Measurements from ENCODE around the gene CCDC6.
"Not testable (repeated sequence)": the region's sequence is repeated elsewhere in the genome, so short reads cannot be mapped to it uniquely, and the experiment has no call there.

Gene CCDC6

GRCh38 chr10:59805014-59805413 is 101.3 kb downstream of the CCDC6 start:
- DNase-seq: no peak

GRCh38 chr10:59804220-59804619 is 102.1 kb downstream of the CCDC6 start:
- DNase-seq: no peak

DNA sequence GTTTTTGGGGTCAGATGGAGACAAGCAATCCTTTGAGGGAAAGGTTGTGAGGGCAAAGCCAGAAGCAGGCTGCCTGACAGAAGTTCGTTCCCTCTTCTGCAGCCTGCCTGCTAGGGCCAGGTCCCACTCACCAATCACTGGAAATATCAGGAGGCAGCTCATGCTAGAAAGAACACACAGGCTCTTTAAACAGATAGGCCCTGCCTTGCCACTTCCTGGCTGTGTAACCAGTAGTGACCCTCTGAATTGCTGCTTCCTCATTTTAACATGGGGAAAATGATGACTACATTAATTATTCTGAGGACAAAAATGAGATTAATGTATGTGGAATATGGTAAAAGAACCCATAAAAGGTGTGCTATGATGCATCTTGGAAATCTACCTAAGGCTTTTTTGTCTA is 102.6 kb downstream of the CCDC6 start:
- no peak for DNase-seq

GRCh38 chr10:59801171-59801570 is 105.2 kb downstream of the CCDC6 start:
- no peak for DNase-seq

DNA sequence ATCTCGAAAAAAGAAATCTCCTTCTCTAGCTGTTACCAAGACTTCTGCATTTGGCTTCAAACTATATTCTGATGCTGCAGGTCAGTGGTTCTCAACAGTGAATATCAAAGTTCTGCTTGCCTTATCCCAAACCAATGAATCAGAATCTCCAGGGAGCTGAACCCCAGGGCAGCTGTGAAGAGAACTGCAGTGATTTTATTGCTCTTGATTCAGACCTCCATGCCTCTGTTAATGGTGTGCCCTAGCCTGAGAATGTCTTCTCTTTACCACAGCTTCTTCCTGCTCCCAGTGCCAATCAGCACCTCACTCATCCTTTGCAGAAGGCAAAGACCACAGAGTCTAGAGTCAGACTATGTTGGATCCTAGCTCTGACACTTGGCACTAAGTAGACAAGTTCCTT is 106.9 kb downstream of the CCDC6 start:
- no peak for DNase-seq

DNA sequence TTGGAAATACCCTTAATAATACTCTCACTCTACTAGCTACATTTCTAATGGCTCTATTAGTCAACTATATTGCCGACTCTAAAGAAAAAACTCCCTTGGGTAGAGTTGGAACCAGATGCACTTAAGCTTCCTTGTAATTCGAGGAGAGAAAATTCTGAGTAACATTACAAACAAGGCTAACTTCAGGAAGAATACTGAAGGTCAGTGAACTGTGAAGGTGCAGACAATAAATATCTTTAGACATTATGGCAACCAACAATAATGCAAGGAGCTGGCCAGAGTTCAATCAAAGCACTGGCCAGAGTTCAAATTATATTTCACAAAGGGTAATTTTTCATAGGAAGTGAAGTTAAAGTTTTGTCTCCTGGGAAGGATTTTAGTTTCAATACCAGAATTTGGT is 112.4 kb downstream of the CCDC6 start:
- DNase-seq: no peak

DNA sequence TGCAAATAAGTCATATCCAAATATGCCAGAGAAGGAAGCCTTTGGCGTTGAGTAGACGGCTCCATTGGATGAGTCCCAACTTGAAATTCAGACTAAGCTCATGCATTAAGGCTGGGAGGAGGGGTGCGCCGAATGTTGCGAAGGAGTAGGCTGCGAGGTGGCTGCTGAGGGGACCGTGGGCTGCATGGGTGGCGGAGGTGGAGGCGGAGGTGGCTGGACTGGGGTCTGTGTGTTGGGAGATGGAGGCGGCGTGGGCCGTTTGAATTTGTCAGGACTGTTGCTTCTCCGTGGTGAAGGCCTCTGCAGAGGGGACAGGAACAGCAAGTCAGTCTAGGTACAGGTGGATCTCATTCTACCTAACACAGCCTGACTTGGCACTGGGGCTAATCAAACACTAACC is 113.5 kb downstream of the CCDC6 start:
- no peak for DNase-seq

GRCh38 chr10:59791601-59792000 is 114.8 kb downstream of the CCDC6 start:
- DNase-seq: no peak

GRCh38 chr10:59790080-59790479 is 116.3 kb downstream of the CCDC6 start:
- not testable (repeated sequence) for DNase-seq

GRCh38 chr10:59788914-59789313 is 117.4 kb downstream of the CCDC6 start:
- DNase-seq: not testable (repeated sequence)

- DNase-seq: not testable (repeated sequence)
Observed at GRCh38 chr10:59787032-59787431, 119.3 kb downstream of the CCDC6 start.

- not testable (repeated sequence) for DNase-seq
Observed at GRCh38 chr10:59785476-59785875, 120.9 kb downstream of the CCDC6 start.

DNA sequence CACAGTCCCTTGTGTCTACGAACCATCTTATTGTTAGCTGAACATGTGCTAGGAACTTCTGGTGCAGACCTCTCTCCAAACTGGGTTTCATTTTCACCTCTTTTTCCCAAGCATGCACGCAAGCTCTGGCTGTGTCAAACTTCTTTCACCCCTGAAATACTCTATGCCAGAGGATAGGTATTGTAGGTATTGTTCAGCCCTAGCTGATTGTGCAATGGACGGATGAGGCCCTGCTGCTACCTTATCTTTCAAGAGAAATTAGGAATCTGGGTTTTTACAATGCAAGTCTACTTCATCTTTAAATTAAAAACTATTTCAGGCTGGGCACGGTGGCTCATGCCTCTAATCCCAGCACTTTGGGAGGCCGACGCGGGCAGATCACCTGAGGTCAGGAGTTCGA is 124.8 kb downstream of the CCDC6 start:
- DNase-seq: no peak

DNA sequence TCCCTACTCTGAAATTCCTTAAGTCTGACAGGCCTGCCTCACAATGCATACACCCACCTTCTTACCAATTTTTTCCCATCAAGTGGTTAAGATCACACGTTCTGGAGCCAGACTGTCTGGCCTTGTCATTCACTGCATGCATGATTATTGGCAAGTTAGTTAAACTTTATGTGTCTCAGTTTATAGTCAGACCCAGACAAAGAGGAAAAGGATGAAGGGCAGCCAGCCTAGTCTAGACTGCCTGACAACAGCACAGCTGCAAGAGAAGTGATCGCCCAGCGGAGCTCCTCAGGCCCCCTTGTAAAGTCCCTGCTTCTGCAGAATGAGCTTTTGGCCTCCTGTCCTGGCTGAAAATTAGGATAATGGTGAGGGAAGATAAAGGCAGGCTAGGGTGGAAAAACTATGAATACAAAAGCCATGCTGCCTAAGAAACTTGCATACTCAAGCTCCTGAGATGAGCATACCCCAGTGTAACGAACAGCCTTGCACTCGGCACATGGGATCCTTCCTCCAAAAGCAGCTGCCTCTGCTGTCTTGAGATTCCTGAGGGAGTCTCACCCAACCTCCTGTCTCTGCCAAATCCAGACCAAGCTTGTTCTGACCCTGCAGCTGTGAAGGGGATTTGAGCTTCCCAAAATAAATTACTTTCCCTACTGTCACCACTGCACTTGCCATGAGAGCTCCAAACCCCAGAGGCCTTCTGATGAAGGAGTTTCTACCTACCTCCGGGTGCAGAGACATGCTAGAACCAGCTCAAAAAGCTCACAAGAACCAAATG is 126.4 kb downstream of the CCDC6 start:
- DNase-seq: no peak

- DNase-seq: no peak
Observed at GRCh38 chr10:59774451-59774850, 131.9 kb downstream of the CCDC6 start.

DNA sequence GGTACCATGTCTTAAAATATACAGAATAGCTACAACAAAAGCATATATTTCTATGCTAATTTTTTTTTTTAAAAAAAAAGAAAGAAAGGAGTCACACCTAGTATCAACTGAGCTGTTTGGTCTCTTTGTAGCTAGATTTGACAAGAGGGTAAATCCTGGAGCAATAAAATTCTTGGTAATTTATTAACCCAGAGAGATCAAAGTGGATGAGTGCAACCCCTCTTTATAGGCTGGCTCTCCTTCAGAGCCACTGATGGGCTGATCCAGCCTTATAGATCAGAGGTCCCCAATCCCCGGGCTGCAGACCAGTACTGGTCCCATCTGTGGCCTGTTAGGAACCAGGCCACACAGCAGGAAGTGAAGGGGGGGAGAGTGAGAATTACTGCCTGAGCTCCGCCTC is 133.3 kb downstream of the CCDC6 start:
- DNase-seq: no peak

- no peak for DNase-seq
Observed at GRCh38 chr10:59771162-59771807, 135.1 kb downstream of the CCDC6 start.

DNA sequence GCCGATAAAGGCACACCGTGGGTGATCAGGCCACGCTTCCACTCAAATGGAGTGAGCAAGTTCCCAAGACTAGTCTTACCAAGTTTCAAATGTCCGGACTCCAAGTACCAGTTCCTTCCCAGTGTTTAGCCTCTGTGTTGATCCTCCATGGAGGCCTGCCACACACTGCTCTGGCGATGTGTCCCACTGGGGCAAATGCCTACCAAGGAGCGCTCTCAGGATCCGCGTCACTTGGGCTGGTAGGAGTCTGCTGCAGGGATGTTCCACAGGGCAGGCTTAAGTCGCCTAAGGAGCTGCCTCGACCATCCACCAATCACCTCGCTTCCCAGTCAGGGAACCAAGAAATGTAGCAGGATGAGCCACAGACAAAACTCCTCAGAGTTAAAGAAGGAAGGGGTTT is 135.7 kb downstream of the CCDC6 start:
- no peak for DNase-seq

DNA sequence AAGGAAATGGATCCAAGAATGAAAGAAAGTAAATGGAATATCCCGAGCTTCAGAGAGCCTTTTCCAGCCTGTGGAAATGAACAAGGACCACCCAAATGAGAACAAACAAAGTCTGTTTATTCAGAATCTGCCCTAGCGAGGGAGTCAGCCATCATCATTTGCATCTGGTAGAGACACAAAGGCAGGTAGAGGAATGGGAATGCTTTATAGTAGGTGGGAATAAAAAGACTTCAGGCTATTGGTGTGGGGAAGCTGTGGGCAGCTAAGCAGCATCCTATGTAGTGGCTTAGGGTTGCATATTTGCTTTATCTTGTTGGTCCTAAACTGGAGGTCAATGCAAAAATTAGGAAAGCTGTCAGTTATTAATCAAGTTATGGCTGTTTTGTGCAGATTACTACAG is 143.9 kb downstream of the CCDC6 start:
- DNase-seq: no peak

GRCh38 chr10:59757966-59758365 is 148.4 kb downstream of the CCDC6 start:
- DNase-seq: no peak

DNA sequence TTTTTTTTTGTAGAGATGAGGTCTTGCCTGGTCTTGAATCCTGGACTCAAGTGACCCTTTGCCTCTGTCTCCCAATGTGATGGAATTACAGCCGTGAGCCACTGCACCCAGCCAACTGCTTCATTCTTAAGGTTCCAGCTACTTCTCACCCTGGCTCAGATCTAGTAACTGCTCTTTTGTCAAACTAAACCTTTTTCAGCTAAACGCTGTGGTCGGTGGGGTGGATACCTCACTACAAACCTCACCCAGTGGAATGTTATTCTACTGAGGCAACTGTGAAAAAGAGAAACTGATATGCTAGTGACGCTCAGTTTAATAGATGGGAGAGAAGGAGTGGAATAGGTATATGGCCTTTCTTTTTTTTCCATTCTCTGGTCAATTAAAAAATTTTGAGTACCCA is 151.4 kb downstream of the CCDC6 start:
- no peak for DNase-seq

DNA sequence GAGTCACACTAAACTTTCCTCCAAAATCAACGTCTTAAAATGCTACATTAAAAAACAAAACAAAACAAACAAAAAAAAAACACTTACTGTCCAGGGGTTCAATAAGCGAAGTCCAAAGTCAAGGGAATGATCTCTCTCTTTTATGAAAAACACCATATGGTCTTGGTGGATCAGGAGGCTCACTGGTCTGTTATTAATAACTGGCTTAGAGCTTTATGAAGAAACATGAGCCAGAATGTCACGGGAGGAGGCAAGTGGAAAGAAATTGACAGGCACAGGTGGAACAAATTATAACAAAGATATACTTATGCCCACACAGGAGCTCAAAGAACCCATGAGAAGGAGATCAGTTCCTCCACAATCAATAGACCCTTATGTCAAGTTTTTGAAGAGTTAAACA is 153.1 kb downstream of the CCDC6 start, which contains the start of gene MRLN:
Gene MRLN, minus strand, starts transcription at position 189 of the 400 bp plus-strand sequence.
- DNase-seq: no peak

GRCh38 chr10:59752278-59752940 is 153.9 kb downstream of the CCDC6 start:
- DNase-seq: no peak

Data from activated effector memory CD4-positive, alpha-beta T cell treated with Interleukin-2 at 50 U/mL for 16 hours (primary cell).